WTC11 (cell line): Measurements from ENCODE around the gene KCTD11. TPM values are rescaled to one million over a fixed set of nuclear protein-coding genes. Genes with fewer than 3 reads are reported as not detected.

Experiments used
- ATAC-seq: fragments of 200-7000 bp; cut with Tn5 transposase; 2 replicates; pipeline ENCODE4 v1.10.0; 2021; ENCODE audit warnings: mild to moderate bottlenecking, moderate library complexity
- CTCF ChIA-PET: fragments of 300-600 bp; sonication (Branson Sonifier 250); formaldehyde crosslinking; loops from one replicate; lab custom pipeline; 2021; ENCODE audit warnings: antibody characterized with exemption; lab: Charles Lee
- POLR2A ChIA-PET: fragments of 350-600 bp; sonication (Branson Sonifier 250); formaldehyde crosslinking; loops from one replicate; lab custom pipeline; 2021; ENCODE audit warnings: antibody characterized with exemption; lab: Charles Lee
- DNase-seq: peaks from one replicate; pipeline ENCODE4 v3.0.0; 2021; ENCODE audit warnings: low spot score
- H3K27ac Mint-ChIP-seq: 2 replicates; pipeline ENCODE4 v1.8.0; 2021; ENCODE audit warnings: mixed read lengths
- H3K27me3 Mint-ChIP-seq: 2 replicates; pipeline ENCODE4 v1.8.0; 2021; ENCODE audit warnings: low read depth, mild to moderate bottlenecking, moderate library complexity, mixed read lengths
- H3K36me3 Mint-ChIP-seq: 2 replicates; pipeline ENCODE4 v1.8.0; 2021; ENCODE audit warnings: mixed read lengths
- H3K4me1 Mint-ChIP-seq: 2 replicates; pipeline ENCODE4 v1.8.0; 2022; ENCODE audit warnings: mixed read lengths
- H3K4me3 Mint-ChIP-seq: 2 replicates; pipeline ENCODE4 v1.8.0; 2021; ENCODE audit warnings: mild to moderate bottlenecking, moderate library complexity, mixed read lengths
- H3K9me3 Mint-ChIP-seq: 2 replicates; pipeline ENCODE4 v1.8.0; 2021; ENCODE audit warnings: mixed read lengths
- ATF2 ChIP-seq: sonication (generic); formaldehyde crosslinking; IDR thresholded peaks from 2 replicates; pipeline ENCODE4 v1.8.1; 2022; ENCODE audit warnings: low read depth, missing genetic modification reagents, borderline replicate concordance
- ATF3 ChIP-seq: sonication (generic); formaldehyde crosslinking; conservative IDR thresholded peaks from 2 replicates; pipeline ENCODE4 v1.8.1; 2022; ENCODE audit warnings: mild to moderate bottlenecking, missing genetic modification reagents
- CDX4 ChIP-seq: fragments of 250-450 bp; sonication (Bioruptor Pico); IDR thresholded peaks from 2 replicates; pipeline ENCODE4 v1.9.0; 2021; ENCODE audit warnings: moderate library complexity, mild to moderate bottlenecking, inconsistent platforms, borderline replicate concordance
- E2F1 ChIP-seq: sonication (generic); formaldehyde crosslinking; IDR thresholded peaks from 2 replicates; pipeline ENCODE4 v1.8.0; 2022; ENCODE audit warnings: mild to moderate bottlenecking, missing genetic modification reagents
- EMX1 ChIP-seq: fragments of 250-450 bp; sonication (Bioruptor Pico); IDR thresholded peaks from 2 replicates; pipeline ENCODE4 v1.8.0; 2021; ENCODE audit warnings: mild to moderate bottlenecking
- ETV6 ChIP-seq: sonication (generic); formaldehyde crosslinking; IDR thresholded peaks from 2 replicates; pipeline ENCODE4 v1.8.1; 2022; ENCODE audit warnings: mild to moderate bottlenecking, missing genetic modification reagents
- FOXP4 ChIP-seq: sonication (generic); formaldehyde crosslinking; IDR thresholded peaks from 2 replicates; pipeline ENCODE4 v1.8.0; 2022; ENCODE audit warnings: mild to moderate bottlenecking, missing genetic modification reagents
- IRF1 ChIP-seq: sonication (generic); formaldehyde crosslinking; IDR thresholded peaks from 2 replicates; pipeline ENCODE4 v1.8.0; 2023; ENCODE audit warnings: missing genetic modification reagents
- JAZF1 ChIP-seq: fragments of 250-450 bp; sonication (Bioruptor Pico); IDR thresholded peaks from 2 replicates; pipeline ENCODE4 v1.9.0; 2021; ENCODE audit warnings: moderate library complexity, mild to moderate bottlenecking, inconsistent platforms
- JUN ChIP-seq: sonication (generic); formaldehyde crosslinking; IDR thresholded peaks from 2 replicates; pipeline ENCODE4 v1.8.0; 2023; ENCODE audit warnings: mild to moderate bottlenecking, missing genetic modification reagents
- MXD4 ChIP-seq: fragments of 250-450 bp; sonication (Bioruptor Pico); IDR thresholded peaks from 2 replicates; pipeline ENCODE4 v1.8.0; 2021; ENCODE audit warnings: mild to moderate bottlenecking, moderate library complexity, borderline replicate concordance
- MYBL2 ChIP-seq: sonication (generic); formaldehyde crosslinking; IDR thresholded peaks from 2 replicates; pipeline ENCODE4 v1.8.1; 2023; ENCODE audit warnings: mild to moderate bottlenecking, moderate library complexity, missing genetic modification reagents
- NFATC4 ChIP-seq: fragments of 250-450 bp; sonication (Bioruptor Pico); IDR thresholded peaks from 2 replicates; pipeline ENCODE4 v1.9.0; 2021; ENCODE audit warnings: mild to moderate bottlenecking
- NFE2L1 ChIP-seq: sonication (generic); formaldehyde crosslinking; IDR thresholded peaks from 2 replicates; pipeline ENCODE4 v1.8.1; 2023; ENCODE audit warnings: missing genetic modification reagents
- NR1H2 ChIP-seq: sonication (generic); formaldehyde crosslinking; IDR thresholded peaks from 2 replicates; pipeline ENCODE4 v1.9.0; 2021; ENCODE audit warnings: mild to moderate bottlenecking, moderate library complexity, missing genetic modification reagents
- SMAD3 ChIP-seq: sonication (generic); formaldehyde crosslinking; IDR thresholded peaks from 2 replicates; pipeline ENCODE4 v1.8.0; 2022; ENCODE audit warnings: missing genetic modification reagents, mild to moderate bottlenecking, borderline replicate concordance
- SOX15 ChIP-seq: fragments of 250-450 bp; sonication (Bioruptor Pico); IDR thresholded peaks from 2 replicates; pipeline ENCODE4 v1.9.0; 2021; ENCODE audit warnings: mild to moderate bottlenecking
- ZNF281 ChIP-seq: sonication (generic); formaldehyde crosslinking; IDR thresholded peaks from 2 replicates; pipeline ENCODE4 v1.8.0; 2023; ENCODE audit warnings: mild to moderate bottlenecking, missing genetic modification reagents
- ZNF396 ChIP-seq: fragments of 250-450 bp; sonication (Bioruptor Pico); IDR thresholded peaks from 2 replicates; pipeline ENCODE4 v1.8.0; 2021; ENCODE audit warnings: mild to moderate bottlenecking, moderate library complexity, borderline replicate concordance
- ZNF512 ChIP-seq: sonication (generic); formaldehyde crosslinking; IDR thresholded peaks from 2 replicates; pipeline ENCODE4 v1.8.1; 2022; ENCODE audit warnings: missing genetic modification reagents, borderline replicate concordance
- ZNF671 ChIP-seq: fragments of 250-450 bp; sonication (Bioruptor Pico); IDR thresholded peaks from 2 replicates; pipeline ENCODE4 v1.8.0; 2021; ENCODE audit warnings: mild to moderate bottlenecking
- total RNA-seq: library from RNA; stranded (reverse); gene quantifications from 3 replicates; pipeline ENCODE4 v1.2.3, GENCODE V29; 2021

The KCTD11 gene
- total RNA-seq, 1 experiment from 2014 or later, result 8.1 TPM

GRCh38 chr17:7312432-7313087 is 39.4 kb upstream of the KCTD11 start:
- ChIA-PET POLR2A (interaction anchor here (0.7 to 3.9 kb wide), 2 partner anchors 17 to 24 kb away, joined by 3 to 21 read pairs; partner anchors contain the start of gene NEURL4), CTCF (interaction anchor here (0.9 to 3.3 kb wide), 11 partner anchors 16 to 98 kb away, joined by 3 to 19 read pairs (median 5); partner anchors contain the start of genes GABARAP, NEURL4, SLC2A4 and TMEM256)
- no peak overlapping the region for H3K4me3 Mint-ChIP-seq
- DNase-seq (no peak), ATAC-seq (no peak)
- peak overlapping the region; percentile 73 for H3K27ac Mint-ChIP-seq
- no peaks in the 10 kb centered on the region for H3K9me3 Mint-ChIP-seq
- TF ChIP-seq IRF1 (CRISPR knock-in tag) (no peak), MXD4 (CRISPR knock-in tag) (no peak), CDX4 (CRISPR knock-in tag) (no peak), SOX15 (CRISPR knock-in tag) (no peak), ETV6 (CRISPR knock-in tag) (no peak), ATF2 (CRISPR knock-in tag) (no peak), NR1H2 (CRISPR knock-in tag) (no peak), ZNF396 (CRISPR knock-in tag) (no peak), JAZF1 (no peak)
- H3K4me1 Mint-ChIP-seq, result peaks cover 41% of the 10 kb centered on the region
- no peaks in the 10 kb centered on the region for H3K27me3 Mint-ChIP-seq
- peaks cover 50% of the 10 kb centered on the region for H3K36me3 Mint-ChIP-seq

GRCh38 chr17:7313088-7313889 is 38.7 kb upstream of the KCTD11 start:
- peaks cover 54% of the 10 kb centered on the region for H3K36me3 Mint-ChIP-seq
- peaks cover 41% of the 10 kb centered on the region for H3K4me1 Mint-ChIP-seq
- peak overlapping the region; percentile 73 for H3K4me3 Mint-ChIP-seq
- POLR2A ChIA-PET, result interaction anchor here (1.3 to 3.9 kb wide), 3 partner anchors 16 to 247 kb away, joined by 3 to 21 read pairs (median 4); partner anchors contain the start of genes ACADVL, DLG4 and NEURL4
- DNase-seq (no peak), ATAC-seq (peak; percentile 59)
- H3K27me3 Mint-ChIP-seq, result no peaks in the 10 kb centered on the region
- CTCF ChIA-PET, result interaction anchor here (0.8 to 3.3 kb wide), 14 partner anchors 16 to 267 kb away, joined by 3 to 19 read pairs (median 5); partner anchors contain the start of genes GABARAP, NEURL4, SLC2A4 and TMEM256
- no peaks in the 10 kb centered on the region for H3K9me3 Mint-ChIP-seq
- H3K27ac Mint-ChIP-seq, result peak overlapping the region; percentile 70
- TF ChIP-seq ATF3 (CRISPR knock-in tag) (no peak), ZNF512 (no peak), MYBL2 (no peak), NFE2L1 (CRISPR knock-in tag) (no peak), NFATC4 (CRISPR knock-in tag) (no peak), FOXP4 (CRISPR knock-in tag) (no peak), IRF1 (CRISPR knock-in tag) (no peak), EMX1 (CRISPR knock-in tag) (peak; percentile 82), SMAD3 (no peak), E2F1 (CRISPR knock-in tag) (no peak), ZNF281 (no peak), ZNF671 (CRISPR knock-in tag) (peak; percentile 73), JUN (CRISPR knock-in tag) (no peak)
